Raji (cell line): ENCODE measurements around the gene ADAM8.
A peak's percentile ranks its signal among the peaks of the same experiment; 100 is the strongest.

ENCODE experiments used
- POLR2A ChIP-seq: IDR thresholded peaks from 2 replicates; pipeline ENCODE4 v1.6.1; 2011; ENCODE audit warnings: low read depth, low read length, control low read depth; ENCODE audit not compliant: insufficient read depth

The ADAM8 gene

DNA sequence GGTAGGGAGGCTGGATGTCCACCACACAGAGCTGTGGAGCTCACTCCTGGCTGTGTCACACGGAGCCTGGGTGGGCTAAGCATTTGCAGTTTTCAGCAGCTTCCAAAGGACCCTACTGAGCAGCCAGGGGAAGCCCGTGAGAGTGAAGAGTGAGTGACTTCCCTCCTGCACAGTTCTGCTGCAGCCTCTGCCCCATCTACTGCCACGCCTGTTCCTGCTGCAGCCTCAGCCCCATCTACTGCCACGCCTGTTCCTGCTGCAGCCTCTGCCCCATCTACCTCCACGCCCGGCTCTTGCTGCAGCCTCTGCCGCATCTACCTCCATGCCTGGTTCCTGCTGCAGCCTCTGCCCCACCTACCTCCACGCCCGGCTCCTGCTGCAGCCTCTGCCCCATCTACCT lies 12.2 kb downstream of the ADAM8 start:
- TF ChIP-seq POLR2A = no peak

DNA sequence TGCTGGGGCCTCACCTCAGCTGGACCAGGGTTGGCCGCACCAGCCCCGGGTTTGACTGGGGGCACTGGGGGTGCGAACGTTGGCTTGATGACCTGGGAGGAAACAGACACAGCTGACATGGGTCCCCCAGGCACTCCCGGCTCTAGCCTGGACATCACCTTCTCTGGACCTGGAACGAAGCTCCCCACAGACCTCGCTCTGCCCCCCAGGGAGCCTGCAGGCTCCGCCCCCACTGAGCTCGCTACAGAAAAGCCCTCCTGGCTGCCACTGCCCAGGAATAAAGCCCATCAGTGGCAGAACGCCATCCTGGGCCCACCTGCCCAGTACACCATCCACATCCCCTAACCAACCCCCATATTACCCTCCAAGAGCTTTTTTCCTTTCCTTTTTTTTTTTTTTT lies 13.0 kb downstream of the ADAM8 start:
- no peak for TF ChIP-seq POLR2A

DNA sequence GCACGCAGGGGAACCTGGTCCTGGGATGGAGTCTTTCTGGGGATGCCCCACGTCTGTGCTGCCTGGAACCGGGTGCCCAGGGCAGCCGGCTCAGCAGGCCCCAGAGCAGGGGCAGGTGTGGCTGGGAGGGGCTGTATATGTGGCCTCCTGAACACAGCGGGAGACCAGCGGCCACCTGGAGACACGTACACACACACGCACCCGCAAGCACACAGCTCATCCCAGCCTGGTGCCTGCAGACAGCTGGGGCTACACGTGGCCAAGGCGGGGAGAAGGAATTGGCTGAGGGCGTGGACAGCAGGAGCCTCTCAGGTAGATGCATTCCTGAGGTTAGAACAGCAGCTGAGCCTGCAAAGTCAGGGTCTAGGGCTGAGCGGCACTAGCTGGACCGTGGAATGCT lies 14.0 kb downstream of the ADAM8 start:
- TF ChIP-seq POLR2A = no peak

DNA sequence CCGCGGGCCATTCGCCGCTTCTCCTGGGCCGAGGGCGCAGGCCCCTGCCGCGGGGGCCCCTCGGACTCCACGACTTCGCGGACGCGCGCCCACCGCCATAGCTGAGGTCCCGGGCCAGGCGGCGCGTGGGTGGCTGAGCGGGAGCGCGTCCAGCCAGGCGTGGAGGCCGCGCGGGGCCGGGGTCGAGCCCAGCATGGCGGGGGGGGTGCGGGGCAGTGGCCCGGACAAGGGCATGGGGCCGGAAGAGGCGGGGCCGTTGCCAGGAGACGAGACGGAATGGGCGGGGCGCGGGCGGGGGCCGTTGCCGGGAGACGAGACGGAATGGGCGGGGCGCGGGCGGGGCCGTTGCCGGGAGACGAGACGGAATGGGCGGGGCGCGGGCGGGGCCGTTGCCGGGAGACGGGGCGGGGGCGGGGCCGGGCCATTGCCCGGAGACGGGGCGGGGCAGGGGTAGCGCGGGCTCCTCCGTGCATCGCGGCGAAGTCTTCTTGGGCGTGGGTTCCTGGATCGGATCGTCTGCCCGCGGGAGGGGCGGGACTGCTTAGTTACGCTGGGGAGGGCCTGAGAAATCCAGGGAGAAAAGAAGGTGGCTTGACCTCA lies 14.8 kb downstream of the ADAM8 start:
- TF ChIP-seq POLR2A = peak; percentile 50

DNA sequence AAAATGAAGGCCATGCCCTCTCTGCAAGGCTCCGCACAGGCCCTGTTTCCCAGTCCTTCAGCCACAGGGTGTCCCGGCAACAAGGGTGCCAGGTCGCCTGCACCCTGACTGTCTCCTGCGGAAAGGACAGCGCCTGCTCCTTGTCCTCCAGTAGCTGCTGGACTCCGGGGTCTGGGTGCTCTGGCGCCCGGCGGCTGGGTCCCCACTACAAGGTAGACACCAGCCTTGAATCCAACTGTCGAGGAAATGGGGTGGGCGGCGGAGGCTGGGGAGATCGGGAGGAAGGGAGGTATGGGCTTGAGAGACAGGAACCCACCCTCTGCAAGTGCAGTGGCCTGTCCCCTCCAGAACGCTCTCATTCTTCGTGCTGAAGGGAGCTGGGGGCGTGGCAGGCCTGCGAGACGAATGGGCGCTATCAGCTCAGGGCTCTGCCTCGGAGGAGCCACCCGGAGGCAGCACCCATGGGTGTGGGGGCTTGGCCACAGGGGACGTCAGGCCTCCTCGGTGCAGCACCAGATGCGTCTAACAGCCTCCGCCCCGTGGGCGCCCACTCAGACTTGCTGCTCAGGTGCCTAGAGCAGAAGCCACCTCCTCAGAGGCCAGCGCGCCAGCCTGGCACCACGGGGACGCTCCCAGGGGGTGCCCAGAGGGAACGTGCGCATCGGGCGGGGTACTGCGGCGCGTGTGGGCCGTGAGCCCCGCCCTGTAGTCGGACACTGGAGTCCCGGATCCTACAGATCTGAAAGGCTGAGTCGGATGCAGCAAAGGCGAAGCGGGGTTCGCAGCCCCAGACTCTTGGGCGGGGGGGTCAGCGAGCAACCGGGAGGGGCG lies 15.6 kb downstream of the ADAM8 start:
- peak; percentile 34 for TF ChIP-seq POLR2A

DNA sequence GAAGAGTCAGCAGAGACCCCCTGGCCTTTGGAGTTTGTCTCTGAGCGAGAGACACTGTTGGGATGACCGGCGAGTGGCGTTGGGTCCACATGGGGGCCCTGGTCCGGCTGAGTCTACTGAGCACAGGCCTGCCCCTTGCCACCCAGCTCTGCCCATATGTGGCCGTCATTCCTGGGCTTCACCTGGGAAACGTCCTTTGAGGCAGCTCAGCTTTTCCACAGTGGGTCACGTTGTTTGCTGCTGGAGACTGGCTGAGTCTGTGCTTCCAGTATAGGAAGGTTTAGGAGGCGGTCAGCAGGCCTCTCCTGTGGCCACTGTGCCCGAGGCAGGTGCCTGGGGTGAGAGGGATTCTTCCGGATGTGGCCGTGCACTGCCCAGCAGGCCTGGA lies 17.1 kb downstream of the ADAM8 start:
- TF ChIP-seq POLR2A = no peak

DNA sequence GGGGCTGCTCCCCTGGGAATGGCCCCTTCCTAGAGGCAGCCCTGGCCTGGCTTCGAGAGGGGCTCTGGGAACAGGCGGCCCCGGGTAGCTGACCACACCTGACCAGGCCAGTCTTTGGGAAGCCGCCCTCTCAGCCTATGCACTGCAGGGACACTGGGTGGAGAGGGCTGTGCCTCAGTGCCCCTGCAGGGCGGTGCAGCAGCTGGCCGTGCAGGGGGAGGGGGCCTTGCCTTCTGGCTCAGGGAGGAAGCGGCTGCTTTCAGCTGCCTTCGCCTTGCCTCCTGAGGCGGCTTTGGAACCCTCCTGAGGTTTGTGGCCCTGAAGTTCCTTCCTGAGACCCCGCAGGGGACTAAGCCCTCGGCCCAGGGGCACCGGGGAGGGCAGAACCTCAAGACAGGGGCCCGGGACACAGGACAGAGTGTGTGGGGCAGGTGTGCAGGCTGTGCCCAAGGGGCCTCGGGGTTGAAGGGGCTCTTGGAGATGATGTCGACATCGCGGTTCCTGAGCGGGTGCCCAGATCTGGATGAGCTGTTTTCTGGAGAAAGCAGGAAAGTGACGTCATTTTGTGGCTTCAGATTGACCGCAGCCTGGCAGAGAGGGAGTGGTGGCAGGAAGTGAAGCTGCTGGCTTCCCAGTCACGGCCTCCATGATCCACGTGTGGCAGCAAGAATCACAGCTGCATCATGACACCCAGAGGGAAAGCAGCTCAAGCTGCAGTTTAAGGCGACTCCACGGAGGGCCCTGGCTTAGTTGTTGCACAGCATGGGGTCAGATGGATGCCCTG lies 17.7 kb downstream of the ADAM8 start:
- no peak for TF ChIP-seq POLR2A

DNA sequence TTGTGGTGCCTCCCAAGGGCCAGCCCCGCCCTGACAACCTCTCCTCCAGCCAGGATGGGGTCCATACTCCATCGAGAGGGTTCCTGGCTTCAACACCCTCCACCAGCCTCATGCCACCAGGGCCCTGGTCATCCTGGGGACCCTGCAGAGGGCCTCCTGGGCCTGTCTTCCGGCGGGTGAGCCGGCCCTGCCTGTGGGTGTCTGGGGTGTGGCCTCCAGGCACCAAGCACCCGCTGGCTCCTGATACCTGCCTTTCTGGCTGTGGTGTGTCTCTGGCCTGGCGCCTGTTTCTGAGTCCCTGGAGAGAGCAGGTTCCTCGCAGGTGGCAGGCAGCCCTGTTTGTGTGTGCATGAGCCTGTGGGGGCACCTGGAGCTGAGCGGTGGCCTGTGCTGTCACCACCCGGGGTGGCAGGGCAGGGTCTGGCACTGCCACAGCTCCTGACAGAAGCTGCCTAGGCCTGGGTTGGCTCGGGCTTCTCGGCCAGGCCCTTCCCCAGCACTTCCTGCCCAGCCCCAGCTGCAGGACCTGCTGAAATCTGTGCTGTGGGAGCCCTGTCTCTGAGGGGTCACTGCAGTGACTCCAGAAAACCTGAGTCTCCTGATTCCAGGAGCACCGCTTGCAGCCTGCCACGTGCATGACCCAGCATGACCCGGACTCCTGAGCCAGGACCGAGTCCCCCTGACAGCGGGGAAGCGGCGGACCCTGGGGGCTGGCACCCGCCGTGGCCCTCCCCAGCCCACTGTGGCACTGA lies 18.4 kb downstream of the ADAM8 start:
- TF ChIP-seq POLR2A = no peak

DNA sequence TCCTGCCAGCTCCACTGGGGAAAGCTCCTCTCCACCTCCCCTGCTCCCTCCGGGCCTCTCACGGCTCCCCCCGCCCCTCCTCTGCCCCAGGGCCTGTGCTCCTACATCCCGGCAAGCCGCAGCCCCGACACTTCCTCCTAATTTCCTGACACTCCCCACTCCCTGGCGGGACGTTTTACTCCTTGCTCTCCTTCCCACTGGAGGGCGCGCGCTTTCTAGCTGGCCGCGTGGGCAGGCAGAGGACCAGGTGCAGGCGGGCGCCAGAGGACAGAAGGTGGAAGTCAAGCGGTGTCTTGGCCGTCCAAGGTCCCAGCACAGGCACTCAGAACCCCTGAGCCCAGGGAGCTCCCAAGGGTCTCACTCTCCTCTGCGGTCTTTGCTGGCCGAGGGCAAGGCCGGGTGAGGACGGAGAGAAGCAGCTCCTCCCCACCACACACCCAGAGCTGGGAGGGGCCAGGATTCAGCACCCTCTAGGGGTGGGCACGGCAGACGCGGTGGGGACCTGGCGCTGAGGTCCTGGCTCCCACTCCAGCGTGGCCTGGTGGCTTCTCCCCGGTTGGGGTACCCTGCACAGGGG lies 19.1 kb downstream of the ADAM8 start:
- no peak for TF ChIP-seq POLR2A

DNA sequence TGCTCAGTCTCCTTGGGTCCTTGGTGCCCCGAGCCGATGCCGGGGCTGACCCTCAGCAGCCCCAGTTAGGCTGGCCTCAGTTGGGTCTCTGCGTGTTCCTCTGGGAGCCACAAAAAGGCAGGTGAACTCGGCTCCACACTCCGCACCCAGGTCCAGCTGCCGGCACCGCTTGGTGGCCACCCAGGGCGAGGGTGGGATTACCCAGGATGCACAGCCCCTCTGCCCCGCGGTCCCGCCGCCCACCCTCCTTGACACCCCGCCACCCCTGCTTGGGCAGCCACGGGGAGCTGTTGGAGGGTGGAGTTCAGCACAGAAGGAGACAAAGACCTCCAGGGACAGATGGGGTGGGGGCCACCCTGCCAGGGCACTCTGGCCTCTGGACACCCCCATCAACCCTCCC lies 21.3 kb downstream of the ADAM8 start:
- TF ChIP-seq POLR2A = no peak

DNA sequence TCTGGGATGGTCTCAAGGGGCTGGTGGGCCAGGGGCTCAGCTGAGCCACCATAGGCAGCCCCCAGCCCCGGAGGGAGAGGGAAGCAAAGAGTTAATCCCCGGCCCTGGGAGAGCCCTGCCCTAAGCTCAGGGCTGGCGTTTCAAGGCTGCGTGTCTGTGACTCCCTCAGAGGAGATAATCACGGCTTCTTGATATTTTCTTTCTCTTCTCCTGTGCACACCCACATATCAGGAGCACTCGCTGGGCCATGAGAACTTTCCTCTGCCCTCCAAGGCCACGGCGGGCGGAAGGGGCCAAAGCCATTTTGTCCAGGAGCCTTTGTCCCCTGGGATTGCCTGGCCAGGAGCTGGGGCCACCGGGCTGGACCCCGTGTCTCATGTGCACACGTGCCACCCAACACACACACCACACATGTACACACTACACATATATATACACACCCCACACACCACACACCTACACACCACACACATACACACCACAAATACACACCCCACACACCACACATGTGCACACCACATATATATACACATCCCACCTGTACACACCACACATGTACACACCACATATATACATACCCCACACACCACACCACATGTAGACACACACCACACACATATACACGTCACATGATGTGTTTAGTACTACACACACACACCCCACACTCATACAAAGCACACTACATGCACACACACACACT lies 22.1 kb downstream of the ADAM8 start:
- no peak for TF ChIP-seq POLR2A

DNA sequence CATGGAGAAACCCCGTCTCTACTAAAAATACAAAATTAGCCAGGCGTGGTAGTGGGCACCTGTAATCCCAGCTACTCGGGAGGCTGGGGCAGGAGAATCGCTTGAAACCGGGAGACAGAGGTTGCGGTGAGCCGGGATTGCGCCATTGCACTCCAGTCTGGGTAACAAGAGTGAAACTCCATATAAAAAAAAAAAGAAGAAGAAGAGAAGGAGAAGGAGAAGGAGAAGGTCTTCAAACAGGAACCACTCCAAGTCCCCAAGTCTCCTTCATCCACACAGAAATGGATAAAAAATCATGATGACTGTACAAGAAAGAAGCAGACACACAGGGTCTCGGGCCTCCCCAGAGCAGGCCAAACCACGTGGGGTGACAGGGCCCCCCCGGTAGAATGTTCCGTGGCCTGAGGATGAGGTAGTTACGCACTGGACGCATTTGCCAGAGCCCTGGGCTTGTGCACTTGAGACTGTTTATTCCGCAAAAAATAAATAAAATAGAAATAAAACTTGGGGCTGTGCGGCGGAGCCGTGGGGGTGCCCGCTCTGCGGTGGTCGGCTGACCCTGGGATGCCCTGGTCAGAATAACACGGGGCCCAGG lies 23.2 kb downstream of the ADAM8 start:
- TF ChIP-seq POLR2A = no peak

DNA sequence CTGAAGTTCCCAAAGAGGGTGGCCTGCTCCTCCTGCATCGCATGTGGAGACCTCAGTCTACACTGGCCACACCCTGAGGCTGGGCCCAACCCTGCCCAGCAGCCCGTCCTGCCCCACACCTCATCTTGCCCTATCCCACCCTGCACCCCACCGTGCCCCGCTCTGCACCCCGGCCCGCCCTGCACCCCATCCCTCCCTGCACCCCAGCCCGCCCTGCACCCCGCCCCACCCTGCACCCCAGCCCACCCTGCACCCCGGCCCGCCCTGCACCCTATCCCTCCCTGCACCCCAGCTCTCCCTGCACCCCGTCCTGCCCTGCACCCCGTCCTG lies 24.5 kb downstream of the ADAM8 start:
- no peak for TF ChIP-seq POLR2A
